WERI-Rb-1 (cell line): ENCODE data around the gene DGKK.

Source experiments
- DNase-seq: peaks from one replicate; pipeline ENCODE4 v3.0.0-alpha.2; 2020
- H3K27ac ChIP-seq: fragments of 250-450 bp; sonication (Bioruptor Pico); 2 replicates; pipeline ENCODE4 v1.5.1; 2020; ENCODE audit warnings: mild to moderate bottlenecking, moderate library complexity
- H3K27me3 ChIP-seq: fragments of 250-450 bp; sonication (Bioruptor Pico); 2 replicates; pipeline ENCODE4 v1.5.1; 2021; ENCODE audit warnings: mild to moderate bottlenecking, low read depth, moderate library complexity; ENCODE audit not compliant: insufficient read depth, severe bottlenecking
- H3K36me3 ChIP-seq: fragments of 250-450 bp; sonication (Bioruptor Pico); 2 replicates; pipeline ENCODE4 v1.5.1; 2020; ENCODE audit warnings: mild to moderate bottlenecking, moderate library complexity
- H3K4me3 ChIP-seq: 2 replicates; pipeline ENCODE4 v1.5.1; 2011; ENCODE audit warnings: low read depth, mild to moderate bottlenecking, control low read depth, low read length
- H3K9me3 ChIP-seq: fragments of 250-450 bp; sonication (Bioruptor Pico); 2 replicates; pipeline ENCODE4 v1.5.1; 2021; ENCODE audit warnings: mild to moderate bottlenecking, moderate library complexity; ENCODE audit not compliant: severe bottlenecking
- TF ChIP-seq, protein P1 (sequence below): IDR thresholded peaks from 2 replicates; pipeline ENCODE4 v1.5.1; 2011; ENCODE audit warnings: low read depth, mild to moderate bottlenecking, control low read depth, inconsistent platforms, low read length

DGKK gene

DNA sequence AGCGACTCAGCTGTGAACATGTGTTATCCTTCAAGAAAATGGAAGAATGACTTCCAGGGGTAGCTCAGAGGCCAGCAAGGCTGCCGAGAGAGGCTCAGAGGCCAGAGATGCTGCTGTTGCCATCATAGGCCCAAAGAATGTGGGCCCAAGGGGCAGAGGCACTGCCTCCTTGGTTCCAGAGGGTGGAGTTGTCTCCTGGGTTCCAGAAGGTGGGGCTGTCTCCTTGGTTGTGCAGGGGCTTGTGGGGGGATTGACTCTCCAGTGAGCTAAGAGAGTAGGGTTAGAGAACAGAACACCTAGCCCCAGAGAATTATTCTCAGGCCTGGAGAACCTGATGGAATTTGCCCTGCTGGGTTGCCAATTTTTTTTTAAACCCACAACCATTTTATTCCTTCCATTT lies 62.6 kb downstream of the DGKK start:
- H3K27ac ChIP-seq: no peak overlapping the region
- TF ChIP-seq, protein P1, sequence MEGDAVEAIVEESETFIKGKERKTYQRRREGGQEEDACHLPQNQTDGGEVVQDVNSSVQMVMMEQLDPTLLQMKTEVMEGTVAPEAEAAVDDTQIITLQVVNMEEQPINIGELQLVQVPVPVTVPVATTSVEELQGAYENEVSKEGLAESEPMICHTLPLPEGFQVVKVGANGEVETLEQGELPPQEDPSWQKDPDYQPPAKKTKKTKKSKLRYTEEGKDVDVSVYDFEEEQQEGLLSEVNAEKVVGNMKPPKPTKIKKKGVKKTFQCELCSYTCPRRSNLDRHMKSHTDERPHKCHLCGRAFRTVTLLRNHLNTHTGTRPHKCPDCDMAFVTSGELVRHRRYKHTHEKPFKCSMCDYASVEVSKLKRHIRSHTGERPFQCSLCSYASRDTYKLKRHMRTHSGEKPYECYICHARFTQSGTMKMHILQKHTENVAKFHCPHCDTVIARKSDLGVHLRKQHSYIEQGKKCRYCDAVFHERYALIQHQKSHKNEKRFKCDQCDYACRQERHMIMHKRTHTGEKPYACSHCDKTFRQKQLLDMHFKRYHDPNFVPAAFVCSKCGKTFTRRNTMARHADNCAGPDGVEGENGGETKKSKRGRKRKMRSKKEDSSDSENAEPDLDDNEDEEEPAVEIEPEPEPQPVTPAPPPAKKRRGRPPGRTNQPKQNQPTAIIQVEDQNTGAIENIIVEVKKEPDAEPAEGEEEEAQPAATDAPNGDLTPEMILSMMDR: no peak
- DNase-seq: no peak
- H3K4me3 ChIP-seq: no peak overlapping the region
- peaks cover 38% of the 10 kb centered on the region for H3K27me3 ChIP-seq
- H3K36me3 ChIP-seq: no peaks in the 10 kb centered on the region
- no peaks in the 10 kb centered on the region for H3K9me3 ChIP-seq

DNA sequence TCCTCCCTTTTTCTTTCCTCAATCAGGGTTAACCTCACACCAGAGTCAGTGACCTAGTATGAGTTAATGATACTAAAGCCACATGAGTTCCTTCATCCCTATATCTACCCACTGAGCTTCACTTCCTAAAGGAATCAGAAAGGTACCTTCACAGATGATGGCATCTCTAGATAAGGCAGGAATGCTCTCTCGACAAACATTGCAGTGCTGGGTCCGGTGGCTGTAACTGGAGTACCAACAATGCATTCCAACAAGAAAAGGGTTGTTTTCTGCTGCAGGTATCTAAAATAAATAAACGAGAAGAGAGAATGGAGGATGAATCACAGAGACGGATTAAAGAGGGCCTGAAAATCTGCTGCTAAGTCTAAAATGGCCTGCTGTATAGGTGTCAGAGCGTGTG lies 66.7 kb downstream of the DGKK start:
- DNase-seq: no peak
- Histone ChIP-seq H3K4me3 (no peak overlapping the region), H3K27ac (no peak overlapping the region), H3K36me3 (no peaks in the 10 kb centered on the region), H3K9me3 (no peaks in the 10 kb centered on the region), H3K27me3 (peaks cover 36% of the 10 kb centered on the region)
- TF ChIP-seq, protein P1: no peak

DNA sequence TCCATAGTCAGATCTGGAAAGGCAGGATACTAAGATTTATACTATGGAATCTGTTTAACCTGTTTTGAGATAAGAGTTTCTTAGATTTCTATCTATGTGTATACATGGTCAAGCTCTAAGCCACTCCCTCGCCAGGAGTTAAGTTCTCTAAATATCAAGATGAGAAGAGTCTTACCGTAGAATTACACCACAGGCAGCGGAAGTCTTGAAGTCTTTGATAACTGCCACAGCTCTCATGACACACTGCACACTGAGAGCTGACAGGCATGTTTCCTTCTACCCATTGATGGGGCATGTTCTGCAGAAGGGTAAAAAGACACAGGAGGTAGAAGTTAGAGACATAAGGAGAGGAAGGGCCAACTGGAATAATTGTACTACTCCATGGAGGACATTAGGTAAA lies 67.7 kb downstream of the DGKK start:
- H3K9me3 ChIP-seq: no peaks in the 10 kb centered on the region
- peaks cover 36% of the 10 kb centered on the region for H3K27me3 ChIP-seq
- no peak for DNase-seq

DNA sequence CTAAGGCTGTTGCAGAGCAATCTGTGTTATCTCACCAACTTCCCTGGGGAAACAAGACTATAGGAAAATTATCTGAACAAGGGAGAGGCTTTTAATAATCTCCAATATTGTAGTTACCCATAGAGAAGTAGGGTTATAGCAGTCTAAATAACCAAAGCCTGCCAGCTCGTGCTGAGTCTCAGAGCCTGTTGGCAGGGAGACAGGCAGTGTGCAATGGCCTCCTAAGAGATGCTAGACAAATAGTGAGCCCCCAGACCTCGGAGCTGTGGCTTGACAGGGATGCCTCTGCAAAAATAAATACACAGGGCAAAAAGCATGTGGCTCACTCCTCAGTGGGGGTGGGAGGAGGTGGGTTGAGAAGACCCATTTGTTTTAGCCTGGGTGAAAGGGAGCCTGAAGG lies 76.7 kb downstream of the DGKK start:
- H3K27me3 ChIP-seq: peaks cover 30% of the 10 kb centered on the region
- H3K27ac ChIP-seq: no peak overlapping the region
- no peak for DNase-seq
- no peak overlapping the region for H3K4me3 ChIP-seq
- TF ChIP-seq, protein P1: no peak
- no peaks in the 10 kb centered on the region for H3K36me3 ChIP-seq
- H3K9me3 ChIP-seq: no peaks in the 10 kb centered on the region

More for the DNA sequence above, 67.7 kb downstream of the DGKK start:
- Histone ChIP-seq H3K27ac (no peak overlapping the region), H3K36me3 (no peaks in the 10 kb centered on the region), H3K4me3 (no peak overlapping the region)
- TF ChIP-seq, protein P1: no peak

DNA sequence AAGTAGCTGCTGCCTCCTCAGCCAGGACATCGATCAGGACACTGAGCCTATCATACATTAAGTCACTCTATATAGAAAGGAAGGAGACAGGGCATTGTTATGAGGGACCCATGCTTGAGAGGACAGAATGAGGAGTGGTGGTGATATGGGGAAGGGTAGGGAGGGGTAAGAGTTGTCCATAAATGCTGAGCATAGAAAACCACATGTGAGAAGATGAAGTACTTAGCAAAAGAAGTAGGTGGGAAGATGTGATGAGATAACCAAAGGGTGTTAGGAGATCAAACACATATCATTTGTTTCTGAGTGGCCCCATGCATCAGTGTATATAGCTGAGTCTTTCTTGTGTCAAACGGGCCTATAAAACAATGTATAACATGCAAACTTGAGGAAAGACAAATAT lies 84.1 kb downstream of the DGKK start:
- no peak overlapping the region for H3K4me3 ChIP-seq
- no peaks in the 10 kb centered on the region for H3K9me3 ChIP-seq
- H3K27me3 ChIP-seq: peaks cover 51% of the 10 kb centered on the region
- no peaks in the 10 kb centered on the region for H3K36me3 ChIP-seq
- TF ChIP-seq, protein P1: no peak
- no peak overlapping the region for H3K27ac ChIP-seq
- DNase-seq: no peak

DNA sequence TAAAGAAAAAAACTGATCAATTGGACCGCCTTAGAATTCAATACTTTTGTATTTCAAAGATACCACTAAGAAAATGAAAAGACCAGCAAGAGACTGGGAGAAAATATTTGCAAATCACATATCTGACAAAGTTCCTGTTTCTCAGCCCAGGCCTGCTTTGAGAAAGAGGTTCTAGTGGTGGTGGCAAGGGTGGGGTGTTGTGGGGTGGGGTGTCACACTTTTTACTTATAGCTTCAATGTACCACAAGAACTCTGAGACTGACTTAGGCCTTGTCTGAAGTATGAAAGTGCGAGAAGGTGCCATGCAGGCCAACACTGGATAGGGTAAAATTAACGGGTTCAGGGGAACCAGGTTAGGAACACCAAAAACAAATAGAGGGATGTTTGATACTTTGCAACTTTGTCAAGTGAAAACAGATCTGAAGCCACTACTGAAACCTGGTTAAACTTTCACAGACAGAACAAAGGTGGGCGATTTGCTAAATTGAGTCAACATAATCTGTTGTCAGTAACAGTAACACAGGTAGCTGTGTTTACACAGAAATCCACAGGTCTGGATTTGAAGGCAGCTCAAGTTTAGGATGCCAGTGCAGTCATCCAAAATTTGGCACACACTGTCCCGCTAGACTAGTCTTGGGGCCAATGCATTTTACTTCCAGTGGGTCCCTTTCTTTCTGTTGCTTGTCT lies 88.8 kb downstream of the DGKK start:
- no peak overlapping the region for H3K27ac ChIP-seq
- DNase-seq: no peak
- H3K27me3 ChIP-seq: peaks cover 45% of the 10 kb centered on the region
- H3K4me3 ChIP-seq: no peak overlapping the region
- TF ChIP-seq, protein P1: no peak
- no peaks in the 10 kb centered on the region for H3K9me3 ChIP-seq
- H3K36me3 ChIP-seq: no peaks in the 10 kb centered on the region
